IPS-18c (cell line): ENCODE results near the gene H2BW2.
"Not testable (repeated sequence)": the region's sequence is repeated elsewhere in the genome, so short reads cannot be mapped to it uniquely, and the experiment has no call there.

Experiments used
- H3K4me3 ChIP-seq: 2 replicates; pipeline ENCODE4 v1.7.0; 2013; ENCODE audit warnings: low read depth, mild to moderate bottlenecking, low read length, moderate library complexity; ENCODE audit not compliant: insufficient read depth
- H3K9me3 ChIP-seq: one replicate; pipeline ENCODE4 v1.6.1; 2013; ENCODE audit warnings: mild to moderate bottlenecking, low read length, moderate library complexity; ENCODE audit not compliant: control insufficient read depth, insufficient read depth

Gene H2BW2

GRCh38 chrX:104039689-104040505 lies at the start of gene H2BW2:
TSS of gene H2BW2 (plus strand) at chrX:104039956. CDS start at chrX:104039995, 39 bp downstream.
- Histone ChIP-seq H3K4me3 (no peak within 1 kb of the TSS), H3K9me3 (no peaks in the 10 kb centered on the region)

GRCh38 chrX:103999234-103999633 lies 40.5 kb upstream of the H2BW2 start:
- no peaks in the 10 kb centered on the region for H3K9me3 ChIP-seq
- no peak overlapping the region for H3K4me3 ChIP-seq

- Histone ChIP-seq H3K4me3 (no peak overlapping the region), H3K9me3 (peaks cover 2% of the 10 kb centered on the region)
Observed at GRCh38 chrX:104008831-104009230, 30.9 kb upstream of the H2BW2 start.

GRCh38 chrX:104013158-104013557 lies 26.6 kb upstream of the H2BW2 start:
- no peak overlapping the region for H3K4me3 ChIP-seq
- peaks cover 2% of the 10 kb centered on the region for H3K9me3 ChIP-seq

GRCh38 chrX:104013606-104014005 lies 26.1 kb upstream of the H2BW2 start, which contains the start of gene H2BW1:
TSS of gene H2BW1 (minus strand) at chrX:104013708. CDS start at chrX:104013576, 132 bp downstream.
- Histone ChIP-seq H3K9me3 (peaks cover 2% of the 10 kb centered on the region), H3K4me3 (no peak within 1 kb of the TSS)

GRCh38 chrX:104015576-104015975 lies 24.2 kb upstream of the H2BW2 start:
- H3K9me3 ChIP-seq, H3K4me3 ChIP-seq: not testable (repeated sequence)

- peaks cover 2% of the 10 kb centered on the region for H3K9me3 ChIP-seq
Observed at GRCh38 chrX:104018126-104018525, 21.6 kb upstream of the H2BW2 start.

GRCh38 chrX:104041003-104041402 lies 1.2 kb downstream of the H2BW2 start:
- H3K4me3 ChIP-seq, result no peak overlapping the region

More at GRCh38 chrX:104018126-104018525, 21.6 kb upstream of the H2BW2 start:
- no peak overlapping the region for H3K4me3 ChIP-seq

GRCh38 chrX:104045642-104046041 lies 5.9 kb downstream of the H2BW2 start:
- no peak overlapping the region for H3K4me3 ChIP-seq

More at GRCh38 chrX:104041003-104041402, 1.2 kb downstream of the H2BW2 start:
- no peaks in the 10 kb centered on the region for H3K9me3 ChIP-seq

GRCh38 chrX:104047171-104047570 lies 7.4 kb downstream of the H2BW2 start:
- no peak overlapping the region for H3K4me3 ChIP-seq
- H3K9me3 ChIP-seq, result no peaks in the 10 kb centered on the region

More at GRCh38 chrX:104045642-104046041, 5.9 kb downstream of the H2BW2 start:
- H3K9me3 ChIP-seq, result no peaks in the 10 kb centered on the region

- not testable (repeated sequence) for H3K9me3 ChIP-seq, H3K4me3 ChIP-seq
Observed at GRCh38 chrX:104054956-104055355, 15.2 kb downstream of the H2BW2 start.

- not testable (repeated sequence) for H3K4me3 ChIP-seq, H3K9me3 ChIP-seq
Observed at GRCh38 chrX:104062636-104063035, 22.9 kb downstream of the H2BW2 start.

GRCh38 chrX:104075778-104076445 lies 36.2 kb downstream of the H2BW2 start, which contains the start of gene TMSB15C:
TSS of gene TMSB15C (minus strand) at chrX:104076236.
- H3K9me3 ChIP-seq, H3K4me3 ChIP-seq: not testable (repeated sequence)

- not testable (repeated sequence) for H3K4me3 ChIP-seq, H3K9me3 ChIP-seq
Observed at GRCh38 chrX:104077854-104078253, 38.1 kb downstream of the H2BW2 start.

- Histone ChIP-seq H3K9me3 (peaks cover 2% of the 10 kb centered on the region), H3K4me3 (no peak overlapping the region)
Observed at GRCh38 chrX:104084063-104084462, 44.3 kb downstream of the H2BW2 start.

- H3K4me3 ChIP-seq, result no peak overlapping the region
- H3K9me3 ChIP-seq, result peaks cover 2% of the 10 kb centered on the region
Observed at GRCh38 chrX:104084534-104085277, 45.0 kb downstream of the H2BW2 start.

GRCh38 chrX:104085477-104085876 lies 45.7 kb downstream of the H2BW2 start:
- peaks cover 2% of the 10 kb centered on the region for H3K9me3 ChIP-seq
- H3K4me3 ChIP-seq, result no peak overlapping the region
